H9 (cell line): ENCODE measurements around the gene EPGN. TPM values are rescaled to one million over a fixed set of nuclear protein-coding genes. Genes with fewer than 3 reads are reported as not detected.

Experiments
- DNase-seq: peaks from one replicate; pipeline ENCODE4 v3.0.0-alpha.2; 2017
- H2AFZ ChIP-seq: one replicate; pipeline ENCODE4 v1.6.1; 2013; ENCODE audit warnings: mild to moderate bottlenecking, low read length, control low read depth, moderate library complexity
- H2AK5ac ChIP-seq: 2 replicates; pipeline ENCODE4 v1.6.1; 2013; ENCODE audit warnings: low read length, control low read depth, mixed read lengths; ENCODE audit not compliant: insufficient read length
- H2BK120ac ChIP-seq: one replicate; pipeline ENCODE4 v1.6.1; 2013; ENCODE audit warnings: low read depth, mild to moderate bottlenecking, low read length, control low read depth, inconsistent platforms; ENCODE audit not compliant: poor library complexity, severe bottlenecking
- H2BK12ac ChIP-seq: 2 replicates; pipeline ENCODE4 v1.6.1; 2013; ENCODE audit warnings: low read length, control low read depth, mixed read lengths, low read depth; ENCODE audit not compliant: insufficient read length
- H2BK15ac ChIP-seq: 2 replicates; pipeline ENCODE4 v1.6.1; 2013; ENCODE audit warnings: low read depth, low read length, control low read depth
- H2BK20ac ChIP-seq: one replicate; pipeline ENCODE4 v1.6.1; 2013; ENCODE audit warnings: low read depth, mild to moderate bottlenecking, low read length, control low read depth, inconsistent platforms; ENCODE audit not compliant: poor library complexity, severe bottlenecking
- H2BK5ac ChIP-seq: 2 replicates; pipeline ENCODE4 v1.6.1; 2013; ENCODE audit warnings: low read length, control low read depth, mixed read lengths; ENCODE audit not compliant: insufficient read length
- H3K14ac ChIP-seq: 2 replicates; pipeline ENCODE4 v1.6.1; 2013; ENCODE audit warnings: low read length, control low read depth; ENCODE audit not compliant: insufficient read depth
- H3K18ac ChIP-seq: 2 replicates; pipeline ENCODE4 v1.6.1; 2013; ENCODE audit warnings: low read depth, mild to moderate bottlenecking, mixed read lengths, low read length, control low read depth; ENCODE audit not compliant: insufficient read length
- H3K23ac ChIP-seq: 2 replicates; pipeline ENCODE4 v1.6.1; 2013; ENCODE audit warnings: low read length, control low read depth, mixed read lengths, low read depth; ENCODE audit not compliant: insufficient read length
- H3K23me2 ChIP-seq: 2 replicates; pipeline ENCODE4 v1.6.1; 2013; ENCODE audit warnings: low read depth, mild to moderate bottlenecking, mixed read lengths, low read length, control low read depth; ENCODE audit not compliant: insufficient read length, poor library complexity, severe bottlenecking
- H3K27ac ChIP-seq: 2 replicates; pipeline ENCODE4 v1.5.1; 2013; ENCODE audit warnings: low read length, control low read depth, mixed read lengths, low read depth; ENCODE audit not compliant: insufficient read length
- H3K27me3 ChIP-seq: 2 replicates; pipeline ENCODE4 v1.6.1; 2013; ENCODE audit warnings: low read length, control low read depth, inconsistent platforms; ENCODE audit not compliant: insufficient read depth
- H3K4ac ChIP-seq: 2 replicates; pipeline ENCODE4 v1.6.1; 2013; ENCODE audit warnings: low read depth, mild to moderate bottlenecking, control low read depth, inconsistent platforms, low read length, moderate library complexity
- H3K4me1 ChIP-seq: 2 replicates; pipeline ENCODE4 v1.6.1; 2013; ENCODE audit warnings: low read length, control low read depth, inconsistent platforms; ENCODE audit not compliant: insufficient read depth
- H3K4me2 ChIP-seq: 2 replicates; pipeline ENCODE4 v1.6.1; 2013; ENCODE audit warnings: low read length, control low read depth, mixed read lengths; ENCODE audit not compliant: insufficient read length, insufficient read depth
- H3K56ac ChIP-seq: 2 replicates; pipeline ENCODE4 v1.6.1; 2013; ENCODE audit warnings: low read depth, mild to moderate bottlenecking, mixed read lengths, low read length, control low read depth; ENCODE audit not compliant: insufficient read length
- H3K79me1 ChIP-seq: 2 replicates; pipeline ENCODE4 v1.6.1; 2013; ENCODE audit warnings: low read depth, mild to moderate bottlenecking, moderate library complexity, low read length, control low read depth, inconsistent platforms; ENCODE audit not compliant: insufficient read depth, poor library complexity, severe bottlenecking
- H3K79me2 ChIP-seq: 2 replicates; pipeline ENCODE4 v1.6.1; 2013; ENCODE audit warnings: low read length, control low read depth, inconsistent platforms; ENCODE audit not compliant: insufficient read depth
- H3K9ac ChIP-seq: 2 replicates; pipeline ENCODE4 v1.6.1; 2013; ENCODE audit warnings: low read length, control low read depth, mixed read lengths; ENCODE audit not compliant: insufficient read length; ENCODE audit errors: extremely low read depth
- H3K9me3 ChIP-seq: one replicate; pipeline ENCODE4 v1.6.1; 2013; ENCODE audit warnings: low read depth, low read length, inconsistent platforms; ENCODE audit not compliant: control insufficient read depth
- H3T11ph ChIP-seq: one replicate; pipeline ENCODE4 v1.6.1; 2013; ENCODE audit warnings: mild to moderate bottlenecking, low read length, control low read depth, inconsistent platforms
- H4K20me1 ChIP-seq: one replicate; pipeline ENCODE4 v1.6.1; 2013; ENCODE audit not compliant: control insufficient read depth, insufficient read length, insufficient read depth
- H4K5ac ChIP-seq: 2 replicates; pipeline ENCODE4 v1.6.1; 2013; ENCODE audit warnings: low read depth, mild to moderate bottlenecking, mixed read lengths, low read length, control low read depth; ENCODE audit not compliant: insufficient read length
- H4K8ac ChIP-seq: replicated peaks from 2 replicates; pipeline ENCODE4 v1.6.1; 2013; ENCODE audit warnings: low read length, control low read depth, mixed read lengths, low read depth; ENCODE audit not compliant: insufficient read length
- H4K91ac ChIP-seq: 2 replicates; pipeline ENCODE4 v1.6.1; 2013; ENCODE audit warnings: low read depth, mild to moderate bottlenecking, moderate library complexity, mixed read lengths, low read length, control low read depth; ENCODE audit not compliant: insufficient read length
- H3K27ac Mint-ChIP-seq, 3 experiments: 2 replicates in 2 of 3; 3 replicates in 1 of 3; pipeline ENCODE4 v1.8.0; 2020 to 2021; ENCODE audit warnings: mixed read lengths in 3 of 3, mild to moderate bottlenecking in 1 of 3, moderate library complexity in 1 of 3
- H3K27me3 Mint-ChIP-seq: 2 replicates; pipeline ENCODE4 v1.8.0; 2021; ENCODE audit warnings: low read depth, mild to moderate bottlenecking, moderate library complexity, mixed read lengths
- H3K36me3 Mint-ChIP-seq, 3 experiments: 2 replicates in 2 of 3; 3 replicates in 1 of 3; pipeline ENCODE4 v1.8.0; 2020 to 2021; ENCODE audit warnings: low read depth in 3 of 3, mixed read lengths in 3 of 3; ENCODE audit not compliant: insufficient read depth in 1 of 3
- H3K4me1 Mint-ChIP-seq, 2 experiments: 2 replicates each; pipeline ENCODE4 v1.8.0; 2020; ENCODE audit warnings: mixed read lengths in 2 of 2
- H3K4me3 Mint-ChIP-seq, 2 experiments: 2 replicates in 1 of 2; 3 replicates in 1 of 2; pipeline ENCODE4 v1.8.0; 2020 to 2021; ENCODE audit warnings: mild to moderate bottlenecking in 2 of 2, mixed read lengths in 2 of 2, moderate library complexity in 1 of 2
- H3K9me3 Mint-ChIP-seq, 2 experiments: 2 replicates in 1 of 2; 3 replicates in 1 of 2; pipeline ENCODE4 v1.8.0; 2020; ENCODE audit warnings: mild to moderate bottlenecking in 2 of 2, mixed read lengths in 2 of 2, moderate library complexity in 1 of 2
- total RNA-seq: library from RNA; stranded (reverse); gene quantifications from 2 replicates; pipeline ENCODE4 v1.2.1, GENCODE V29; 2021
- TF ChIP-seq, protein P1 (sequence below): fragments of 200-600 bp; sonication (generic); conservative IDR thresholded peaks from 3 replicates; pipeline ENCODE4 v1.8.0; 2021; ENCODE audit warnings: antibody characterized with exemption, mild to moderate bottlenecking

Gene EPGN
- total RNA-seq, 1 experiment from 2014 or later, result not detected

DNA sequence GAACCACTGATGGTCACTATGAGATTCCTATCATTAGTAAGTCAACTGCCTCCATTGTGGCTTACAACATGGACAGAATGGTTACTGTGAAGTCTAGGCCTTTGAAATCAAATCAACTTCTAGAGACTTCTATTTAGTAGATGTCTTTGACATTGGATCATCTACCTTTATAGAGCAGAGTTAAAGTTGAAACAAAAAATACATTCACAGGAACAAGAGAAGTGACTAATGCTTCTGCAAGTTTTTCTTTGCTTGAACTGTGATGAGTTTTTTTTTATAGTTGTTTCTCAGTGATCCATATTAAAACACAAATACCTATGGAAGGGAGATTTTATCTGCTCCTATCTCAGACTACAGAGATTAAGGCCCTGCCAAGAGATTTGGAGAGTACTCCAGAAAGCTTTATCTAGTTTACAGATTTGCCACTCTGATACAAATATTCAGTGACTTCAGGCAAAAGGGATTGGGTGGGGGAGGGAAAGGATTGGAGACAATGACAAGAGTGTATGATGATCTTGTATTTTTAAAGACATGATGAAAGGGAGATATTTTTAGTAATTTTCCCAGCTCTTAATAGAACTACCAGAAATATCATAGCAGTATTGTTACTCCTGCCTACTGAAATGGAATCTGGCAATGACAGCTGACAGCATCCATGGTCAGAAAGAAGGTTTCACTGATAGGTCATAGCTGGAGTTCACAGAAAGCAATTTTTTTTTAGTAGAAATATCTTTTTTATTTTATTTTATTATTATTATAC, 16.0 kb upstream of the EPGN start:
- Histone ChIP-seq H2BK15ac (no peak overlapping the region), H3K18ac (no peak overlapping the region), H3K9ac (no peak overlapping the region), H3K23ac (no peak overlapping the region), H2BK5ac (no peak overlapping the region), H4K20me1 (no peaks in the 10 kb centered on the region), H3K14ac (no peak overlapping the region), H3K27ac (no peak overlapping the region), H3K27me3 (no peaks in the 10 kb centered on the region), H3K4ac (no peak overlapping the region), H3K23me2 (no peaks in the 10 kb centered on the region), H4K8ac (no peak overlapping the region), H2BK120ac (no peak overlapping the region), H3K4me2 (no peak overlapping the region), H2BK12ac (no peak overlapping the region), H3K79me1 (no peaks in the 10 kb centered on the region), H4K5ac (no peak overlapping the region), H2AK5ac (no peak overlapping the region), H2AFZ (no peak overlapping the region), H3K4me1 (no peaks in the 10 kb centered on the region), H2BK20ac (no peak overlapping the region), H3K56ac (no peak overlapping the region), H3K79me2 (no peaks in the 10 kb centered on the region), H3K9me3 (no peaks in the 10 kb centered on the region), H3T11ph (no peak overlapping the region), H4K91ac (no peak overlapping the region)
- no peak for DNase-seq
- H3K4me3 Mint-ChIP-seq, result no peak overlapping the region
- H3K27me3 Mint-ChIP-seq, result no peaks in the 10 kb centered on the region
- H3K36me3 Mint-ChIP-seq, result no peaks in the 10 kb centered on the region
- H3K4me1 Mint-ChIP-seq, result no peaks in the 10 kb centered on the region
- H3K9me3 Mint-ChIP-seq, result no peaks in the 10 kb centered on the region
- TF ChIP-seq, protein P1, sequence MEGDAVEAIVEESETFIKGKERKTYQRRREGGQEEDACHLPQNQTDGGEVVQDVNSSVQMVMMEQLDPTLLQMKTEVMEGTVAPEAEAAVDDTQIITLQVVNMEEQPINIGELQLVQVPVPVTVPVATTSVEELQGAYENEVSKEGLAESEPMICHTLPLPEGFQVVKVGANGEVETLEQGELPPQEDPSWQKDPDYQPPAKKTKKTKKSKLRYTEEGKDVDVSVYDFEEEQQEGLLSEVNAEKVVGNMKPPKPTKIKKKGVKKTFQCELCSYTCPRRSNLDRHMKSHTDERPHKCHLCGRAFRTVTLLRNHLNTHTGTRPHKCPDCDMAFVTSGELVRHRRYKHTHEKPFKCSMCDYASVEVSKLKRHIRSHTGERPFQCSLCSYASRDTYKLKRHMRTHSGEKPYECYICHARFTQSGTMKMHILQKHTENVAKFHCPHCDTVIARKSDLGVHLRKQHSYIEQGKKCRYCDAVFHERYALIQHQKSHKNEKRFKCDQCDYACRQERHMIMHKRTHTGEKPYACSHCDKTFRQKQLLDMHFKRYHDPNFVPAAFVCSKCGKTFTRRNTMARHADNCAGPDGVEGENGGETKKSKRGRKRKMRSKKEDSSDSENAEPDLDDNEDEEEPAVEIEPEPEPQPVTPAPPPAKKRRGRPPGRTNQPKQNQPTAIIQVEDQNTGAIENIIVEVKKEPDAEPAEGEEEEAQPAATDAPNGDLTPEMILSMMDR, result no peak
- H3K27ac Mint-ChIP-seq, result no peak overlapping the region
